ENCODE results near the gene ADGRF4. TPM values are rescaled to one million over a fixed set of nuclear protein-coding genes. Genes with fewer than 3 reads are reported as not detected.
A peak's percentile ranks its signal among the peaks of the same experiment; 100 is the strongest.

The ADGRF4 gene, protein sequence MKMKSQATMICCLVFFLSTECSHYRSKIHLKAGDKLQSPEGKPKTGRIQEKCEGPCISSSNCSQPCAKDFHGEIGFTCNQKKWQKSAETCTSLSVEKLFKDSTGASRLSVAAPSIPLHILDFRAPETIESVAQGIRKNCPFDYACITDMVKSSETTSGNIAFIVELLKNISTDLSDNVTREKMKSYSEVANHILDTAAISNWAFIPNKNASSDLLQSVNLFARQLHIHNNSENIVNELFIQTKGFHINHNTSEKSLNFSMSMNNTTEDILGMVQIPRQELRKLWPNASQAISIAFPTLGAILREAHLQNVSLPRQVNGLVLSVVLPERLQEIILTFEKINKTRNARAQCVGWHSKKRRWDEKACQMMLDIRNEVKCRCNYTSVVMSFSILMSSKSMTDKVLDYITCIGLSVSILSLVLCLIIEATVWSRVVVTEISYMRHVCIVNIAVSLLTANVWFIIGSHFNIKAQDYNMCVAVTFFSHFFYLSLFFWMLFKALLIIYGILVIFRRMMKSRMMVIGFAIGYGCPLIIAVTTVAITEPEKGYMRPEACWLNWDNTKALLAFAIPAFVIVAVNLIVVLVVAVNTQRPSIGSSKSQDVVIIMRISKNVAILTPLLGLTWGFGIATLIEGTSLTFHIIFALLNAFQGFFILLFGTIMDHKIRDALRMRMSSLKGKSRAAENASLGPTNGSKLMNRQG
- total RNA-seq (2021), result not detected in 2 replicates
- long read RNA-seq, result 0 reads

GRCh38 chr6:47698342-47698787, at the start of gene ADGRF4:
Gene ADGRF4 (plus strand): TSS chr6:47698580. CDS start chr6:47707246, 8,666 bp downstream.
- no peak within 1 kb of the TSS for H3K4me2 ChIP-seq (ENCODE audit: insufficient read depth, insufficient read length, low read length)
- peak within 1 kb of the TSS in 1 of 3 experiments; percentile 36; a peak in 1 of 7 replicates for H3K27ac Mint-ChIP-seq

More at GRCh38 chr6:47698342-47698787, at the start of gene ADGRF4:
- Histone ChIP-seq H3T11ph (ENCODE audit: low read length) (no peak within 1 kb of the TSS), H3K4me1 (ENCODE audit: insufficient read depth, low read length) (no peaks in the 10 kb centered on the region; the same call in 1 of the 2 replicates), H3K18ac (ENCODE audit: insufficient read length, low read depth, low read length) (no peak within 1 kb of the TSS), H3K27me3 (ENCODE audit: insufficient read depth, low read length) (no peaks in the 10 kb centered on the region), H4K20me1 (ENCODE audit: control insufficient read depth, insufficient read depth, insufficient read length) (no peaks in the 10 kb centered on the region), H4K8ac (replicated peaks; ENCODE audit: insufficient read length, low read depth, low read length) (no peak within 1 kb of the TSS), H2BK12ac (ENCODE audit: insufficient read length, low read depth, low read length) (no peak within 1 kb of the TSS), H2AK5ac (ENCODE audit: insufficient read length, low read length) (no peak within 1 kb of the TSS), H2AFZ (ENCODE audit: low read length) (no peak within 1 kb of the TSS), H3K79me2 (ENCODE audit: insufficient read depth, low read length) (no peaks in the 10 kb centered on the region), H3K23me2 (ENCODE audit: insufficient read length, low read depth, low read length, poor library complexity, severe bottlenecking) (no peaks in the 10 kb centered on the region), H2BK15ac (ENCODE audit: low read depth, low read length) (no peak within 1 kb of the TSS), H2BK120ac (ENCODE audit: low read depth, low read length, poor library complexity, severe bottlenecking) (no peak within 1 kb of the TSS), H3K4ac (ENCODE audit: low read depth, low read length) (no peak within 1 kb of the TSS), H3K23ac (ENCODE audit: insufficient read length, low read depth, low read length) (no peak within 1 kb of the TSS), H3K14ac (ENCODE audit: insufficient read depth, low read length) (no peak within 1 kb of the TSS), H4K5ac (ENCODE audit: insufficient read length, low read depth, low read length) (no peak within 1 kb of the TSS), H4K91ac (ENCODE audit: insufficient read length, low read depth, low read length) (no peak within 1 kb of the TSS), H3K9me3 (ENCODE audit: control insufficient read depth, low read depth, low read length) (no peaks in the 10 kb centered on the region), H3K9ac (ENCODE audit: extremely low read depth, insufficient read length, low read length) (no peak within 1 kb of the TSS), H3K27ac (ENCODE audit: insufficient read length, low read depth, low read length) (no peak within 1 kb of the TSS), H3K56ac (ENCODE audit: insufficient read length, low read depth, low read length) (no peak within 1 kb of the TSS), H2BK20ac (ENCODE audit: low read depth, low read length, poor library complexity, severe bottlenecking) (no peak within 1 kb of the TSS), H3K79me1 (ENCODE audit: insufficient read depth, low read depth, low read length, poor library complexity, severe bottlenecking) (no peaks in the 10 kb centered on the region), H2BK5ac (ENCODE audit: insufficient read length, low read length) (no peak within 1 kb of the TSS)
- no peaks in the 10 kb centered on the region for H3K9me3 Mint-ChIP-seq
- H3K36me3 Mint-ChIP-seq (ENCODE audit: insufficient read depth in 1 of 3, low read depth in 3 of 3), result no peaks in the 10 kb centered on the region
- H3K4me1 Mint-ChIP-seq, result peaks cover 5 to 6% of the 10 kb centered on the region in 2 experiments; a peak in 3 of 4 replicates
- TF ChIP-seq, protein P1, sequence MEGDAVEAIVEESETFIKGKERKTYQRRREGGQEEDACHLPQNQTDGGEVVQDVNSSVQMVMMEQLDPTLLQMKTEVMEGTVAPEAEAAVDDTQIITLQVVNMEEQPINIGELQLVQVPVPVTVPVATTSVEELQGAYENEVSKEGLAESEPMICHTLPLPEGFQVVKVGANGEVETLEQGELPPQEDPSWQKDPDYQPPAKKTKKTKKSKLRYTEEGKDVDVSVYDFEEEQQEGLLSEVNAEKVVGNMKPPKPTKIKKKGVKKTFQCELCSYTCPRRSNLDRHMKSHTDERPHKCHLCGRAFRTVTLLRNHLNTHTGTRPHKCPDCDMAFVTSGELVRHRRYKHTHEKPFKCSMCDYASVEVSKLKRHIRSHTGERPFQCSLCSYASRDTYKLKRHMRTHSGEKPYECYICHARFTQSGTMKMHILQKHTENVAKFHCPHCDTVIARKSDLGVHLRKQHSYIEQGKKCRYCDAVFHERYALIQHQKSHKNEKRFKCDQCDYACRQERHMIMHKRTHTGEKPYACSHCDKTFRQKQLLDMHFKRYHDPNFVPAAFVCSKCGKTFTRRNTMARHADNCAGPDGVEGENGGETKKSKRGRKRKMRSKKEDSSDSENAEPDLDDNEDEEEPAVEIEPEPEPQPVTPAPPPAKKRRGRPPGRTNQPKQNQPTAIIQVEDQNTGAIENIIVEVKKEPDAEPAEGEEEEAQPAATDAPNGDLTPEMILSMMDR (conservative IDR thresholded peaks at IDR 0.05), result no peak
- no CpG with 5 or more reads among the region's 5 CpGs for WGBS (ENCODE audit: extremely low coverage, insufficient read length, low lambda C conversion rate)
- H3K4me3 Mint-ChIP-seq, result no peak within 1 kb of the TSS
- no peaks in the 10 kb centered on the region for H3K27me3 Mint-ChIP-seq (ENCODE audit: low read depth)
- no peak for DNase-seq

Data from H9 (cell line).